ENCODE measurements around the gene ACRBP.

DNA sequence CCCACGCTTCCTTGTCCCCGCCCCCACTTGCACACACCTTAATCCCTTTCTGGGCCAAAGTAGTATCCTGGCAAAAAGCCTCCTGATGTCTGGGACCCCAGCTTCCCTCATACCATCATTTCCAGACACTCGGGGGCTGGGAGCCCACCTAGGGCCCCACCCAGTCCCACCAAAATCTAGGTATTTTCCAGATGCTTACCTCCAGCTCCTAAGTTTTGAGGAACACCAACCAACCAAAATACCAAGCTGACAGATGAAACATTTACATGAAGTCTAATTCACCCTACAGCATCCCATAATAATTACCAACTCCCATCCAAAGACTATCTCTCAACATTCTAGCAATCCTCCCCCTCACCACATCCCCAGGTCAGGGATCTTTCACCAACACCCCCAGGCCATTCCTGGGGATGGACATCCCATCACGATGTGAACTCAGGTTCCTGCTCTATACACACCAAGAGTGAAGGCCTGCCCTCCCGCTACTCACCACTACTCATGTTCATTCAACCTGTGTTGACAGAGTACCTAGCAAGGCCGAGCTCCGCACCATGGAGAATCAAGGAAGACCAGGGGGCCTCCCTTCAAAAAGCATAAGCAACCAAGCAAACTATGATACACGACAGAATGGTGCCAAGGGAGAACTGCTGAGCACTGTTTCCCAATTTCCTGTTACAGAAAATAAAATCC, 38.5 kb downstream of the ACRBP start:
- TF ChIP-seq, protein P1, sequence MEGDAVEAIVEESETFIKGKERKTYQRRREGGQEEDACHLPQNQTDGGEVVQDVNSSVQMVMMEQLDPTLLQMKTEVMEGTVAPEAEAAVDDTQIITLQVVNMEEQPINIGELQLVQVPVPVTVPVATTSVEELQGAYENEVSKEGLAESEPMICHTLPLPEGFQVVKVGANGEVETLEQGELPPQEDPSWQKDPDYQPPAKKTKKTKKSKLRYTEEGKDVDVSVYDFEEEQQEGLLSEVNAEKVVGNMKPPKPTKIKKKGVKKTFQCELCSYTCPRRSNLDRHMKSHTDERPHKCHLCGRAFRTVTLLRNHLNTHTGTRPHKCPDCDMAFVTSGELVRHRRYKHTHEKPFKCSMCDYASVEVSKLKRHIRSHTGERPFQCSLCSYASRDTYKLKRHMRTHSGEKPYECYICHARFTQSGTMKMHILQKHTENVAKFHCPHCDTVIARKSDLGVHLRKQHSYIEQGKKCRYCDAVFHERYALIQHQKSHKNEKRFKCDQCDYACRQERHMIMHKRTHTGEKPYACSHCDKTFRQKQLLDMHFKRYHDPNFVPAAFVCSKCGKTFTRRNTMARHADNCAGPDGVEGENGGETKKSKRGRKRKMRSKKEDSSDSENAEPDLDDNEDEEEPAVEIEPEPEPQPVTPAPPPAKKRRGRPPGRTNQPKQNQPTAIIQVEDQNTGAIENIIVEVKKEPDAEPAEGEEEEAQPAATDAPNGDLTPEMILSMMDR (IDR thresholded peaks at IDR 0.05): no peak
- TF ChIP-seq POLR2AphosphoS5 (IDR thresholded peaks at IDR 0.05; ENCODE audit: low read depth, low read length) (no peak), SIN3A (IDR thresholded peaks at IDR 0.05; ENCODE audit: borderline replicate concordance, insufficient read depth, low read depth, low read length) (no peak)

Data from Panc1 (cell line).